Neural cell (in vitro differentiated cells): ENCODE results near the gene SEPTIN8. TPM values are rescaled to one million over a fixed set of nuclear protein-coding genes. Genes with fewer than 3 reads are reported as not detected.

ENCODE experiments used
- H2AFZ ChIP-seq: fragments of 200-600, 300-800 bp; sonication (generic), shearing (Covaris generic); 2 replicates; pipeline ENCODE4 v1.6.0; 2014; ENCODE audit warnings: low read depth, mild to moderate bottlenecking, antibody characterized with exemption, low read length, moderate library complexity
- H3F3A ChIP-seq: fragments of 200-600 bp; shearing (Covaris generic); 2 replicates; pipeline ENCODE4 v1.6.1; 2016; ENCODE audit warnings: mild to moderate bottlenecking, moderate library complexity, mixed read lengths, antibody characterized with exemption, low read length; ENCODE audit not compliant: insufficient read depth, poor library complexity, severe bottlenecking
- H3K27ac ChIP-seq: fragments of 200-600, 300-800 bp; sonication (generic), shearing (Covaris generic); 2 replicates; pipeline ENCODE4 v1.5.1; 2014; ENCODE audit warnings: mild to moderate bottlenecking, low read length, moderate library complexity
- H3K27me3 ChIP-seq: fragments of 300-800, 200-600 bp; sonication (generic), shearing (Covaris generic); 2 replicates; pipeline ENCODE4 v1.6.0; 2014; ENCODE audit warnings: mild to moderate bottlenecking, low read depth, low read length, moderate library complexity; ENCODE audit not compliant: insufficient read depth
- H3K36me3 ChIP-seq: fragments of 300-800, 200-600 bp; sonication (generic), shearing (Covaris generic); 2 replicates; pipeline ENCODE4 v1.5.1; 2014; ENCODE audit warnings: mild to moderate bottlenecking, antibody characterized with exemption, low read length, moderate library complexity; ENCODE audit not compliant: insufficient read depth
- H3K4me2 ChIP-seq: fragments of 300-800, 200-600 bp; sonication (generic), shearing (Covaris generic); 2 replicates; pipeline ENCODE4 v1.6.0; 2014; ENCODE audit warnings: mild to moderate bottlenecking, low read length
- H3K4me3 ChIP-seq: fragments of 300-800, 200-600 bp; sonication (generic), shearing (Covaris generic); 2 replicates; pipeline ENCODE4 v1.5.1; 2014; ENCODE audit warnings: mild to moderate bottlenecking, low read length, moderate library complexity
- H3K79me2 ChIP-seq: fragments of 200-600 bp; shearing (Covaris generic); replicated peaks from 2 replicates; pipeline ENCODE4 v1.6.0; 2014; ENCODE audit warnings: mild to moderate bottlenecking, low read length, moderate library complexity; ENCODE audit not compliant: insufficient read depth
- H3K9ac ChIP-seq: fragments of 300-800, 200-600 bp; sonication (generic), shearing (Covaris generic); 2 replicates; pipeline ENCODE4 v1.6.1; 2016; ENCODE audit warnings: mild to moderate bottlenecking, low read length, mixed read lengths
- H3K9me2 ChIP-seq: fragments of 200-600 bp; shearing (Covaris generic); 2 replicates; pipeline ENCODE4 v1.6.1; 2016; ENCODE audit warnings: mild to moderate bottlenecking, low read length, mixed read lengths; ENCODE audit not compliant: insufficient read depth
- H3K9me3 ChIP-seq: fragments of 200-600, 300-800 bp; sonication (generic), shearing (Covaris generic); 2 replicates; pipeline ENCODE4 v1.6.1; 2016; ENCODE audit warnings: mild to moderate bottlenecking, mixed run types, low read length, moderate library complexity, mixed read lengths
- H4K20me1 ChIP-seq: fragments of 200-600 bp; shearing (Covaris generic); 2 replicates; pipeline ENCODE4 v1.6.1; 2016; ENCODE audit warnings: mild to moderate bottlenecking, mixed run types; ENCODE audit not compliant: insufficient read depth
- CTCF ChIP-seq: fragments of 450-650 bp; IDR thresholded peaks from 2 replicates; pipeline ENCODE4 v1.5.1; 2014; ENCODE audit warnings: antibody characterized with exemption, mild to moderate bottlenecking, moderate library complexity; ENCODE audit not compliant: poor library complexity, severe bottlenecking
- EP300 ChIP-seq: fragments of 450-650 bp; conservative IDR thresholded peaks from 2 replicates; pipeline ENCODE4 v1.6.1; 2014; ENCODE audit warnings: antibody characterized with exemption, mild to moderate bottlenecking, moderate library complexity; ENCODE audit not compliant: poor library complexity, severe bottlenecking
- EZH2 ChIP-seq: fragments of 200-600, 300-800 bp; shearing (Covaris generic), sonication (generic); IDR thresholded peaks from 2 replicates; pipeline ENCODE4 v1.6.1; 2014; ENCODE audit warnings: antibody characterized with exemption, low read length, borderline replicate concordance, mild to moderate bottlenecking; ENCODE audit not compliant: insufficient read depth, poor library complexity, severe bottlenecking
- MXI1 ChIP-seq: fragments of 450-650 bp; conservative IDR thresholded peaks from 2 replicates; pipeline ENCODE4 v1.6.1; 2014; ENCODE audit warnings: antibody characterized with exemption, mild to moderate bottlenecking; ENCODE audit not compliant: poor library complexity, severe bottlenecking
- POLR2AphosphoS5 ChIP-seq: IDR thresholded peaks from 2 replicates; pipeline ENCODE4 v1.6.1; 2012
- RAD21 ChIP-seq: fragments of 450-650 bp; conservative IDR thresholded peaks from 2 replicates; pipeline ENCODE4 v1.6.1; 2014; ENCODE audit warnings: antibody characterized with exemption, mild to moderate bottlenecking, moderate library complexity
- REST ChIP-seq: IDR thresholded peaks from 2 replicates; pipeline ENCODE4 v1.6.1; 2012; ENCODE audit warnings: borderline replicate concordance
- SMC3 ChIP-seq: fragments of 450-650 bp; conservative IDR thresholded peaks from 2 replicates; pipeline ENCODE4 v1.6.1; 2014; ENCODE audit warnings: antibody characterized with exemption, mild to moderate bottlenecking, moderate library complexity; ENCODE audit not compliant: poor library complexity
- TAF1 ChIP-seq: IDR thresholded peaks from 2 replicates; pipeline ENCODE4 v1.6.1; 2012; ENCODE audit warnings: low read depth
- polyA plus RNA-seq: library from polyadenylated mRNA; depleted of rRNA; stranded (reverse); fragments of >200 nt; gene quantifications from 2 replicates; pipeline ENCODE4 v1.2.3, GENCODE V29; 2014

The SEPTIN8 gene
- polyA plus RNA-seq, 1 donor from 2014 or later, result 37.7 TPM

- no peak overlapping the region for H3K9ac ChIP-seq
- H3K9me3 ChIP-seq, result no peaks in the 10 kb centered on the region
- H3K27me3 ChIP-seq, result no peaks in the 10 kb centered on the region
- H3F3A ChIP-seq, result no peaks in the 10 kb centered on the region
- H3K79me2 ChIP-seq, result no peaks in the 10 kb centered on the region
- no peak overlapping the region for H3K27ac ChIP-seq
- no peak overlapping the region for H2AFZ ChIP-seq
- no peaks in the 10 kb centered on the region for H4K20me1 ChIP-seq
- no peak overlapping the region for H3K4me3 ChIP-seq
- no peak for TF ChIP-seq EP300
- no peak for TF ChIP-seq TAF1
- no peak for TF ChIP-seq POLR2AphosphoS5
- TF ChIP-seq MXI1, result no peak
- no peak for TF ChIP-seq REST
- TF ChIP-seq SMC3, result no peak
- no peak for TF ChIP-seq EZH2
- no peak for TF ChIP-seq RAD21
- no peak for TF ChIP-seq CTCF
- no peaks in the 10 kb centered on the region for H3K9me2 ChIP-seq
- H3K36me3 ChIP-seq, result peaks cover 7% of the 10 kb centered on the region
- H3K4me2 ChIP-seq, result no peak overlapping the region
Observed at GRCh38 chr5:132708645-132709044, 68.4 kb downstream of the SEPTIN8 start.

DNA sequence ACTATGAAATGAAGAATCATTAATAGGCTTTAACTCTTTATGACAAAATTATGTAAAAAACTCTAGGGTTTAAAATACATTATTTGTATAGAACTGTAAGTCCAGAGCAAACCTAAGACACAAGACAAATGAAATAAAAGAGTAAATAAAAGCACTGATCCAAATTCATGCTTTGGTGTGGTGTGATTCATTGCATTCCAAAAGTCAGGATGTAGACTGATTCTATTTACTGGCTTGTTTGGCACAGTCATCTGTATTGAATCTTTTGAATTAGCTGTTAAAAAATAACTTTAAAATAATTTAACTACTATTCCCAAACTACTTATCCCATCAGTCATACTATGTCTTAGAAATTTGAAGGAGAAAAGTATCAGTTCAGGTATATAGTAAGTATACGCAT is 72.2 kb downstream of the SEPTIN8 start:
- H3K27ac ChIP-seq, result no peak overlapping the region
- no peak overlapping the region for H3K4me3 ChIP-seq
- H2AFZ ChIP-seq, result no peak overlapping the region
- H3K27me3 ChIP-seq, result no peaks in the 10 kb centered on the region
- H3K9me3 ChIP-seq, result no peaks in the 10 kb centered on the region
- no peaks in the 10 kb centered on the region for H3F3A ChIP-seq
- no peak overlapping the region for H3K4me2 ChIP-seq
- no peak overlapping the region for H3K9ac ChIP-seq
- no peaks in the 10 kb centered on the region for H4K20me1 ChIP-seq
- no peak for TF ChIP-seq POLR2AphosphoS5
- no peak for TF ChIP-seq TAF1
- TF ChIP-seq CTCF, result no peak
- no peak for TF ChIP-seq REST
- TF ChIP-seq EP300, result no peak
- TF ChIP-seq MXI1, result no peak
- no peak for TF ChIP-seq EZH2
- TF ChIP-seq SMC3, result no peak
- TF ChIP-seq RAD21, result no peak
- no peaks in the 10 kb centered on the region for H3K79me2 ChIP-seq
- H3K36me3 ChIP-seq, result peaks cover 5% of the 10 kb centered on the region
- H3K9me2 ChIP-seq, result no peaks in the 10 kb centered on the region
